MCF 10A (cell line): ENCODE data around the gene GNB1. TPM values are rescaled to one million over a fixed set of nuclear protein-coding genes. Genes with fewer than 3 reads are reported as not detected.
A peak's percentile ranks its signal among the peaks of the same experiment; 100 is the strongest.

ENCODE experiments used
- BruUV-seq: library from RNA; stranded (reverse); fragments of 400-500 nt; replicated peaks from 2 replicates; lab custom pipeline; 2021; lab: Mats Ljungman, UMichigan
- CTCF ChIA-PET: fragments of 300-600 bp; sonication (Branson Sonifier 250); formaldehyde crosslinking; extraction: SDS; loops from one replicate; lab custom pipeline; 2021; ENCODE audit warnings: antibody characterized with exemption, inconsistent platforms; lab: Yijun Ruan, JAX
- POLR2A ChIA-PET: fragments of 300-600, 350-650 bp; sonication (Branson Sonifier 250); formaldehyde crosslinking; extraction: SDS; loops from one replicate; lab custom pipeline; 2020; ENCODE audit warnings: antibody characterized with exemption, inconsistent platforms; lab: Yijun Ruan, JAX
- DNase-seq: peaks from one replicate; pipeline ENCODE4 v3.0.0-alpha.2; 2018; ENCODE audit not compliant: unreplicated experiment
- H3K27ac Mint-ChIP-seq: one replicate; pipeline ENCODE4 v1.8.0; 2022; ENCODE audit warnings: mild to moderate bottlenecking, low read depth, mixed read lengths; ENCODE audit not compliant: unreplicated experiment
- H3K27me3 Mint-ChIP-seq: one replicate; pipeline ENCODE4 v1.8.0; 2022; ENCODE audit warnings: mixed read lengths; ENCODE audit not compliant: insufficient read depth, unreplicated experiment
- H3K36me3 Mint-ChIP-seq: one replicate; pipeline ENCODE4 v1.8.0; 2022; ENCODE audit warnings: mild to moderate bottlenecking, moderate library complexity, mixed read lengths; ENCODE audit not compliant: insufficient read depth, unreplicated experiment
- H3K4me1 Mint-ChIP-seq: one replicate; pipeline ENCODE4 v1.8.0; 2022; ENCODE audit warnings: mixed read lengths; ENCODE audit not compliant: insufficient read depth, unreplicated experiment
- H3K4me3 Mint-ChIP-seq: one replicate; pipeline ENCODE4 v1.8.0; 2022; ENCODE audit warnings: mild to moderate bottlenecking, moderate library complexity, mixed read lengths; ENCODE audit not compliant: unreplicated experiment
- H3K9me3 Mint-ChIP-seq: one replicate; pipeline ENCODE4 v1.8.0; 2022; ENCODE audit warnings: mixed read lengths; ENCODE audit not compliant: unreplicated experiment
- CTCF ChIP-seq: fragments of 200-600 bp; IDR thresholded peaks from one replicate; pipeline ENCODE4 v1.8.0; 2022; ENCODE audit warnings: antibody characterized with exemption, mild to moderate bottlenecking; ENCODE audit not compliant: unreplicated experiment
- intact Hi-C: fragments of 100-400 bp; cut with micrococcal nuclease; formaldehyde crosslinking; loops from 2 replicates; pipeline ENCODE4 v1.14.1; 2022
- total RNA-seq: library from RNA; stranded (reverse); gene quantifications from 2 replicates; pipeline ENCODE4 v1.2.3, GENCODE V29; 2022

Gene GNB1
- total RNA-seq, 1 experiment from 2014 or later: 430 TPM

GRCh38 chr1:1901641-1902294 is 10.9 kb upstream of the GNB1 start:
- Mint-ChIP-seq H3K27ac (no peak overlapping the region), H3K4me3 (no peak overlapping the region), H3K36me3 (peaks cover 5% of the 10 kb centered on the region), H3K4me1 (peaks cover 8% of the 10 kb centered on the region), H3K9me3 (no peaks in the 10 kb centered on the region), H3K27me3 (no peaks in the 10 kb centered on the region)
- BruUV-seq: no TSS peak
- no peak for TF ChIP-seq CTCF
- DNase-seq: no peak
- ChIA-PET POLR2A (interaction anchor here (0.7 to 1.4 kb wide), 5 partner anchors 10 to 123 kb away, joined by 3 to 5 read pairs (median 3); no protein-coding TSS in a partner anchor), CTCF (interaction anchor here (0.6 to 0.7 kb wide), 2 partner anchors 58 to 180 kb away, joined by 3 to 4 read pairs; no protein-coding TSS in a partner anchor)
- intact Hi-C loops: no loop called here

- H3K27me3 Mint-ChIP-seq: no peaks in the 10 kb centered on the region
- CTCF ChIA-PET: interaction anchor here (0.6 to 0.7 kb wide), 4 partner anchors 30 to 179 kb away, joined by 3 to 4 read pairs (median 4); no protein-coding TSS in a partner anchor
- no peak for DNase-seq
- TF ChIP-seq CTCF: no peak
- POLR2A ChIA-PET: interaction anchor here (0.6 to 1.4 kb wide), 6 partner anchors 9 to 143 kb away, joined by 3 to 5 read pairs (median 4); no protein-coding TSS in a partner anchor
- no TSS peak for BruUV-seq
- H3K4me3 Mint-ChIP-seq: no peak overlapping the region
- peaks cover 2% of the 10 kb centered on the region for H3K4me1 Mint-ChIP-seq
- H3K27ac Mint-ChIP-seq: peak overlapping the region; percentile 54
- intact Hi-C loops: no loop called here
- H3K9me3 Mint-ChIP-seq: no peaks in the 10 kb centered on the region
- peaks cover 4% of the 10 kb centered on the region for H3K36me3 Mint-ChIP-seq
Observed at GRCh38 chr1:1900883-1901640, 10.2 kb upstream of the GNB1 start.

GRCh38 chr1:1899967-1900327 is 9.1 kb upstream of the GNB1 start:
- intact Hi-C loops: no loop called here

More at GRCh38 chr1:1899967-1900327, 9.1 kb upstream of the GNB1 start:
- CTCF ChIA-PET: no interaction called here
- POLR2A ChIA-PET: no interaction called here
- Mint-ChIP-seq H3K27ac (no peak overlapping the region), H3K9me3 (no peaks in the 10 kb centered on the region), H3K4me1 (peaks cover 1% of the 10 kb centered on the region), H3K36me3 (no peaks in the 10 kb centered on the region), H3K27me3 (no peaks in the 10 kb centered on the region), H3K4me3 (no peak overlapping the region)
- BruUV-seq: no TSS peak
- no peak for DNase-seq
- no peak for TF ChIP-seq CTCF
